Fibroblast of villous mesenchyme (primary cell): ENCODE data around the gene LSM14A. TPM values are rescaled to one million over a fixed set of nuclear protein-coding genes. Genes with fewer than 3 reads are reported as not detected.
"Not testable (repeated sequence)": the region's sequence is repeated elsewhere in the genome, so short reads cannot be mapped to it uniquely, and the experiment has no call there.

Source experiments
- DNase-seq: peaks from one replicate; pipeline ENCODE4 v3.0.0-alpha.2; 2010; ENCODE audit warnings: low read depth
- H3K4me3 ChIP-seq: 2 replicates; pipeline ENCODE4 v1.5.1; 2011; ENCODE audit warnings: low read depth, mild to moderate bottlenecking, low read length
- CTCF ChIP-seq: IDR thresholded peaks from 2 replicates; pipeline ENCODE4 v1.5.1; 2012; ENCODE audit warnings: low read depth, mild to moderate bottlenecking, low read length; ENCODE audit not compliant: insufficient read depth
- total RNA-seq: library from RNA; depleted of rRNA; stranded (reverse); fragments of >200 nt; gene quantifications from 2 replicates; pipeline ENCODE4 v1.2.3, GENCODE V29; 2012

LSM14A gene
- 72.1 and 74.1 TPM in 2 replicates for total RNA-seq

GRCh38 chr19:34171877-34172660, at the start of gene LSM14A:
LSM14A (plus strand) TSS chr19:34172504; CDS start chr19:34172643, 139 bp downstream.
- peak within 1 kb of the TSS; percentile 92 for H3K4me3 ChIP-seq
- no peak for TF ChIP-seq CTCF
- DNase-seq, result peak; percentile 91

GRCh38 chr19:34124828-34125227, 47.5 kb upstream of the LSM14A start:
- H3K4me3 ChIP-seq, result no peak overlapping the region
- no peak for DNase-seq
- TF ChIP-seq CTCF, result no peak

GRCh38 chr19:34126966-34127365, 45.3 kb upstream of the LSM14A start:
- no peak overlapping the region for H3K4me3 ChIP-seq
- DNase-seq, result no peak
- no peak for TF ChIP-seq CTCF

GRCh38 chr19:34127684-34128189, 44.6 kb upstream of the LSM14A start:
- no peak overlapping the region for H3K4me3 ChIP-seq
- TF ChIP-seq CTCF, result no peak

GRCh38 chr19:34128558-34129250, 43.6 kb upstream of the LSM14A start:
- TF ChIP-seq CTCF, result no peak
- no peak overlapping the region for H3K4me3 ChIP-seq
- DNase-seq, result peak; percentile 18

More at GRCh38 chr19:34127684-34128189, 44.6 kb upstream of the LSM14A start:
- no peak for DNase-seq

- no peak for TF ChIP-seq CTCF
- H3K4me3 ChIP-seq, result no peak overlapping the region
- no peak for DNase-seq
Observed at GRCh38 chr19:34131100-34131499, 41.2 kb upstream of the LSM14A start.

- DNase-seq, H3K4me3 ChIP-seq: not testable (repeated sequence)
Observed at GRCh38 chr19:34132145-34132544, 40.2 kb upstream of the LSM14A start.

GRCh38 chr19:34132706-34133105, 39.6 kb upstream of the LSM14A start:
- not testable (repeated sequence) for DNase-seq, H3K4me3 ChIP-seq
